Adrenal gland (tissue), 12 donors: Measurements from ENCODE around the gene AP4B1. TPM values are rescaled to one million over a fixed set of nuclear protein-coding genes. Genes with fewer than 3 reads are reported as not detected.

Experiments
- DNase-seq, 7 donors: peaks; one replicate each; pipeline ENCODE4 v3.0.0-alpha.2; 2019 to 2020
- H3K27ac ChIP-seq, 5 donors: fragments of 200-600 bp; sonication (generic) in 4 of 5; 1 replicate in 3 of 5; 2 replicates in 2 of 5; pipeline versions ENCODE4 v1.5.1 to v1.8.0; 2016 to 2020; ENCODE audit warnings: mild to moderate bottlenecking in 1 of 5
- H3K27me3 ChIP-seq: fragments of 200-600 bp; 2 replicates; pipeline ENCODE4 v1.8.0; 2021
- H3K36me3 ChIP-seq, 2 donors: fragments of 200-600 bp; replicated peaks in 1 of 2; 1 replicate in 1 of 2; 2 replicates in 1 of 2; pipeline versions ENCODE4 v1.5.1 to v1.8.0; 2018 to 2022
- H3K4me1 ChIP-seq, 2 donors: fragments of 200-600 bp; replicated peaks in 1 of 2; 1 replicate in 1 of 2; 2 replicates in 1 of 2; pipeline versions ENCODE4 v1.5.1 to v1.8.0; 2018 to 2021
- H3K4me3 ChIP-seq, 4 donors: fragments of 200-600 bp; sonication (generic) in 3 of 4; one replicate each; pipeline ENCODE4 v1.5.1; 2016 to 2018
- H3K9me3 ChIP-seq, 3 donors: fragments of 200-600 bp; sonication (generic) in 1 of 3; replicated peaks in 1 of 3; 1 replicate in 2 of 3; 2 replicates in 1 of 3; pipeline versions ENCODE4 v1.5.1 to v1.8.0; 2016 to 2021
- POLR2A ChIP-seq, 2 donors: fragments of 450-650 bp; IDR thresholded peaks; one replicate each; pipeline ENCODE4 v1.6.1; 2017; ENCODE audit warnings: antibody characterized with exemption in 2 of 2, mild to moderate bottlenecking in 2 of 2, moderate library complexity in 1 of 2
- WGBS, 4 donors: extraction: QIAGEN DNeasy Blood & Tissue Kit in 2 of 4; methylation state at CpG; one replicate each; pipeline versions ENCODE4 v1.1.5 to v1.1.7; 2013 to 2017; 5-methylcytosine and 5-hydroxymethylcytosine counted together
- intact Hi-C, 2 donors: fragments of 100-400 bp; cut with DNase I; formaldehyde crosslinking; loops; one replicate each; pipeline versions ENCODE4 v1.14.1 to v1.15.0; 2022 to 2023
- polyA plus RNA-seq, 3 donors: library from polyadenylated mRNA; stranded (reverse); fragments of 200-250 nt in 2 of 3; fragments of 350-450 nt in 1 of 3; fragmentation: Illumina TruSeq in 1 of 3; extraction: RNeasy Lipid Tissue Mini Kit (QIAGEN cat#74804) in 1 of 3; gene quantifications; one replicate each; pipeline ENCODE4 v1.2.3, GENCODE V29; 2013 to 2014
- total RNA-seq, 9 donors: library from RNA; depleted of rRNA in 4 of 9; stranded (reverse); fragments of >200 nt in 4 of 9; fragments of 120-200 nt in 1 of 9; fragmentation: NEBNext Ultra II Directional in 1 of 9; extraction: Animal tissue kit (Norgen Biotek cat#: 25700) in 1 of 9; gene quantifications; one replicate each; pipeline versions ENCODE4 v1.1.0 to v1.2.4, GENCODE V29; 2013 to 2023
- TF ChIP-seq, protein P1 (sequence below), 6 experiments: fragments of 450-650 bp in 4 of 6; fragments of 200-600 bp in 2 of 6; sonication (generic) in 1 of 6; IDR thresholded peaks; 1 replicate in 5 of 6; 2 replicates in 1 of 6; pipeline versions ENCODE4 v1.5.1 to v1.8.0; 2016 to 2021; ENCODE audit warnings: antibody characterized with exemption in 6 of 6, mild to moderate bottlenecking in 2 of 6, moderate library complexity in 1 of 6
- donor health status: healthy with polysubstance abuse.
- donor health status: Bipolar disorder and iron deficiency.
- donor health status: DM: yes; HTN: yes; CAD: no.
- donor health status: DM: no; HTN: no; CAD: no.
- donor health status: DM: no; HTN: no; CAD: no.
- donor health status: DM: yes; HTN: yes; CAD: no.

Gene AP4B1
- total and polyA plus RNA-seq, 12 donors, result 9.8 to 24.7 (median 15.9) TPM

DNA sequence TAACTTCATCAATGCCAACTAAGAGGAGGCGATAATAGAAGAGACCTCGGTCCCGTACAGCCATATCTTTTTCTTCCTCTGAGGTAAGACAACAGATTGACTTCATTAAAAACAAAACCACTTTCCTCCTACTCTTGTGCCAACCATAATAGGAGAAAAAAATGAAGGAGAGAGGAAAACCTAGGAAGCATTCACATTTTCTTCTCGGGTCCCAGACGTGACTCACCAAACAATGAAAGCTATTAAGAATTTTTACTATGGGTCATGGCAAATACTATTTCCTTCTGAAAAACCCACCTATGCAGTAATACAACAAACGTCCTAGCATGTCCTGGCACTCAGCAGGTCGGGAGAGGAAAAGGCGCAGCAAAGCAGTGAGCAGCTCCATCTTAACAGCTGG is 8.6 kb downstream of the AP4B1 start:
- Histone ChIP-seq H3K4me1 (peaks cover 0 to 14% of the 10 kb centered on the region in 2 donors), H3K36me3 (peaks cover 0 to 55% of the 10 kb centered on the region in 2 donors), H3K9me3 (no peaks in the 10 kb centered on the region), H3K27me3 (no peaks in the 10 kb centered on the region), H3K4me3 (no peak overlapping the region), H3K27ac (no peak overlapping the region)
- no peak for DNase-seq
- TF ChIP-seq, protein P1, sequence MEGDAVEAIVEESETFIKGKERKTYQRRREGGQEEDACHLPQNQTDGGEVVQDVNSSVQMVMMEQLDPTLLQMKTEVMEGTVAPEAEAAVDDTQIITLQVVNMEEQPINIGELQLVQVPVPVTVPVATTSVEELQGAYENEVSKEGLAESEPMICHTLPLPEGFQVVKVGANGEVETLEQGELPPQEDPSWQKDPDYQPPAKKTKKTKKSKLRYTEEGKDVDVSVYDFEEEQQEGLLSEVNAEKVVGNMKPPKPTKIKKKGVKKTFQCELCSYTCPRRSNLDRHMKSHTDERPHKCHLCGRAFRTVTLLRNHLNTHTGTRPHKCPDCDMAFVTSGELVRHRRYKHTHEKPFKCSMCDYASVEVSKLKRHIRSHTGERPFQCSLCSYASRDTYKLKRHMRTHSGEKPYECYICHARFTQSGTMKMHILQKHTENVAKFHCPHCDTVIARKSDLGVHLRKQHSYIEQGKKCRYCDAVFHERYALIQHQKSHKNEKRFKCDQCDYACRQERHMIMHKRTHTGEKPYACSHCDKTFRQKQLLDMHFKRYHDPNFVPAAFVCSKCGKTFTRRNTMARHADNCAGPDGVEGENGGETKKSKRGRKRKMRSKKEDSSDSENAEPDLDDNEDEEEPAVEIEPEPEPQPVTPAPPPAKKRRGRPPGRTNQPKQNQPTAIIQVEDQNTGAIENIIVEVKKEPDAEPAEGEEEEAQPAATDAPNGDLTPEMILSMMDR (IDR thresholded peaks at IDR 0.05), result no peak
- no peak for TF ChIP-seq POLR2A (IDR thresholded peaks at IDR 0.05)
- intact Hi-C loops, result no loop called here
- WGBS, 4 donors, result 86 to 96% (median 92%) methylated on average over 8 of the region's 8 CpGs

DNA sequence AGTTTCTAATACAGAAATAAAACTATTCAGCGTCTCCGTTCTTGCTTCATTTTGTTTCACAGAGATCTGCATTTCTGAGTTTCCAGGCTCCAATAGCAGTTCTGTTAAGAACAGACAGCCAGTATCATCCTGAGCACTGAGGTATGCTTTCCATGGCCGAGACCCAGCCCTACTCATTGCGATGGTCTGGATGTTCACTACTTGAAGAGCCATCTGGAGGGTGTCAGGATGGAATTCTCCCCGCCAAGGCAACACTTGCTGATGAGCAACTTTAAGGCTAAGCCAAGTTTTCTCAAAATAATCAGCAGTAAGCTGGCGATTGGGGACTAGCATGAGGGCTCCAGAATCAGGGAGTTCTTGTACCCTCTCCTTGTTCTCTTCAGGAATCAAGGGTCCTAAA is 9.5 kb downstream of the AP4B1 start:
- DNase-seq, result no peak
- Histone ChIP-seq H3K4me1 (peaks cover 0 to 14% of the 10 kb centered on the region in 2 donors), H3K27me3 (no peaks in the 10 kb centered on the region), H3K4me3 (no peak overlapping the region), H3K9me3 (no peaks in the 10 kb centered on the region), H3K36me3 (peaks cover 0 to 49% of the 10 kb centered on the region in 2 donors), H3K27ac (no peak overlapping the region)
- WGBS, 4 donors, result 93 to 98% (median 96%) methylated on average over 6 of the region's 6 CpGs
- TF ChIP-seq POLR2A (IDR thresholded peaks at IDR 0.05), result no peak
- TF ChIP-seq, protein P1 (IDR thresholded peaks at IDR 0.05), result no peak
- intact Hi-C loops, result no loop called here

DNA sequence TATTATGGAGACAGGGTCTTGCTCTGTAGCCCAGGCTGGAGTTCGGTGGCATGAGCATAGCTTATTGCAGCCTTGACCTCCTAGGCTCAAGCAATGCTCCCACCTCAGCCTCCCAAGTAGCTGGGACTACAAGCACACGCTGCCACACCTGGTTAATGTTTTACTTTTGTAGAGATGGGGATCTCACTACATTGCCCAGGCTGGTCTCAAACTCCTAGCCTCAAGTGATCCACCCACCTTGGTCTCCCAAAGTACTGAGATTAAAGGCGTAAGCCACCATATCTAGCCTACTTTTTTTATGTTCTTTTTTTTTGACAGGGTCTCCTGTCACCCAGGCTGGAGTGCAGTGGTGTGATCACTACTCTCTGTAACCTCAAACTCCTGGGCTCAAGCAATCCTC is 11.3 kb downstream of the AP4B1 start:
- no peak for DNase-seq
- TF ChIP-seq, protein P1 (IDR thresholded peaks at IDR 0.05), result no peak
- TF ChIP-seq POLR2A (IDR thresholded peaks at IDR 0.05), result no peak
- H3K9me3 ChIP-seq, result no peaks in the 10 kb centered on the region
- no peaks in the 10 kb centered on the region for H3K27me3 ChIP-seq
- H3K27ac ChIP-seq, result no peak overlapping the region
- WGBS, 4 donors, result 79 to 96% (median 90%) methylated on average over 3 of the region's 3 CpGs
- no peak overlapping the region for H3K4me3 ChIP-seq
- intact Hi-C loops, result no loop called here
- H3K36me3 ChIP-seq, result peaks cover 0 to 34% of the 10 kb centered on the region in 2 donors
- H3K4me1 ChIP-seq, result no peaks in the 10 kb centered on the region

DNA sequence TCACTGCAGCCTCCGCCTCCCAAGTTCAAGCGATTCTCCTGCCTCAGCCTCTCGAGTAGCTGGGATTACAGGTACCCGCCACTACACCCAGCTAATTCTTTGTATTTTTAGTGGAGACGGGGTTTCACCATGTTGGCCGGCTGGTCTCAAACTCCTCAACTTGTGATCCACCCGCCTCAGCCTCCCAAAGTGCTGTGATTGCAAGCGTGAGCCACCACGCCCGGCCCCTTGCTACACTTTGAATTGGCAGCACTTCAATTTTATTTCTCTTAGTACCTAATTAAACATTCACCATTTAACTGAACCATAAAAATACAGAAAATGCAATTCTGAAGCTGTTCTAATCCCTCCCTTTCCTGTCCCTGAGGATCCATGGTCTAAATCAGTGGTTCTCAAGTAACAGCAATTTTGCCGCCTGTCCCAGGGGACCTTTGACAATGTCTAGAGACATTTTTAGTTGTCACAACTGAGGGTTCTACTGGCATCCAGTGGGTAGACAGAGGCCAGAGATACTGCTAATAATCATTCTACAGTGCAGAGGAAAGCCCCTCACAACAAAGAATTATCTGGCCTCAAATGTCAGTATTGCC is 12.9 kb downstream of the AP4B1 start:
- Histone ChIP-seq H3K27ac (no peak overlapping the region), H3K4me1 (no peaks in the 10 kb centered on the region), H3K27me3 (no peaks in the 10 kb centered on the region), H3K9me3 (no peaks in the 10 kb centered on the region), H3K4me3 (no peak overlapping the region), H3K36me3 (peaks cover 0 to 19% of the 10 kb centered on the region in 2 donors)
- intact Hi-C loops, result no loop called here
- WGBS, 4 donors, result 89 to 91% (median 90%) methylated on average over 10 to 11 of the region's 11 CpGs
- DNase-seq, result no peak
- no peak for TF ChIP-seq POLR2A (IDR thresholded peaks at IDR 0.05)
- TF ChIP-seq, protein P1 (IDR thresholded peaks at IDR 0.05), result no peak
